ENCODE results near the gene C1GALT1. TPM values are rescaled to one million over a fixed set of nuclear protein-coding genes. Genes with fewer than 3 reads are reported as not detected.
A peak's percentile ranks its signal among the peaks of the same experiment; 100 is the strongest.

C1GALT1 gene
- polyA plus RNA-seq, 3 donors, result 12.5 to 47.7 (median 45.1) TPM

- Histone ChIP-seq H3K4me1 (ENCODE audit: control insufficient read depth in 1 of 2, insufficient read depth in 2 of 2, low read length in 2 of 2) (peaks cover 0 to 13% of the 10 kb centered on the region in 2 donors), H3K9me3 (replicated peaks in 1 of 2; ENCODE audit: control insufficient read depth in 1 of 2, insufficient read depth in 1 of 2, low read length in 2 of 2) (peaks cover 0 to 7% of the 10 kb centered on the region in 2 donors), H3K79me2 (ENCODE audit: insufficient read depth, low read length) (peaks cover 75% of the 10 kb centered on the region), H3K9ac (ENCODE audit: insufficient read depth, low read length, poor library complexity, severe bottlenecking) (no peak overlapping the region), H2AFZ (ENCODE audit: insufficient read depth, low read depth, low read length, poor library complexity, severe bottlenecking) (no peak overlapping the region), H4K20me1 (ENCODE audit: insufficient read depth, low read length) (peaks cover 61% of the 10 kb centered on the region), H3K27me3 (ENCODE audit: control insufficient read depth in 2 of 2, insufficient read depth in 2 of 2, low read length in 2 of 2) (no peaks in the 10 kb centered on the region), H3K4me3 (replicated peaks in 1 of 3; ENCODE audit: low read depth in 2 of 3, low read length in 3 of 3) (no peak overlapping the region), H3K4me2 (replicated peaks; ENCODE audit: extremely low read depth, low read length, poor library complexity, severe bottlenecking) (no peak overlapping the region), H3K36me3 (replicated peaks in 1 of 2; ENCODE audit: control insufficient read depth in 1 of 2, insufficient read depth in 2 of 2, low read length in 2 of 2) (no peaks in the 10 kb centered on the region), H3K27ac (ENCODE audit: low read depth in 1 of 2, low read length in 2 of 2) (no peak overlapping the region)
- TF ChIP-seq CTCF (IDR thresholded peaks at IDR 0.05), result no peak
- intact Hi-C loops (cut with micrococcal nuclease), result no loop called here
- H3K4me3 Mint-ChIP-seq, result no peak overlapping the region
- H3K4me1 Mint-ChIP-seq, result peaks cover 35% of the 10 kb centered on the region
- no CpG with 5 or more reads among the region's 1 CpG for WGBS (ENCODE audit: insufficient coverage)
- no peak for DNase-seq
- peaks cover 7 to 22% (median 12%) of the 10 kb centered on the region in 7 donors for H3K9me3 Mint-ChIP-seq
- no peaks in the 10 kb centered on the region for H3K27me3 Mint-ChIP-seq (ENCODE audit: low read depth in 3 of 3)
- peaks cover 16 to 20% of the 10 kb centered on the region in 2 donors for H3K36me3 Mint-ChIP-seq
- H3K27ac Mint-ChIP-seq, result no peak overlapping the region
These were observed 20.0 kb downstream of the C1GALT1 start for GRCh38 chr7:7202375-7202720.

GRCh38 chr7:7203813-7204575 lies 21.6 kb downstream of the C1GALT1 start:
- H3K4me1 ChIP-seq (ENCODE audit: control insufficient read depth in 1 of 2, insufficient read depth in 2 of 2, low read length in 2 of 2), result peaks cover 0 to 13% of the 10 kb centered on the region in 2 donors
- peaks cover 12 to 22% of the 10 kb centered on the region in 2 donors for H3K36me3 Mint-ChIP-seq
- peak overlapping the region in 4 of 7 donors; percentile 21 to 75 (median 38) for H3K27ac Mint-ChIP-seq
- no CpG with 5 or more reads among the region's 1 CpG for WGBS (ENCODE audit: insufficient coverage)
- no peak for TF ChIP-seq CTCF (IDR thresholded peaks at IDR 0.05)
- intact Hi-C loops (cut with micrococcal nuclease), result no loop called here
- H3K27me3 ChIP-seq (ENCODE audit: control insufficient read depth in 2 of 2, insufficient read depth in 2 of 2, low read length in 2 of 2), result no peaks in the 10 kb centered on the region
- H3K4me3 Mint-ChIP-seq, result no peak overlapping the region
- H2AFZ ChIP-seq (ENCODE audit: insufficient read depth, low read depth, low read length, poor library complexity, severe bottlenecking), result no peak overlapping the region
- H3K4me3 ChIP-seq (replicated peaks in 1 of 3; ENCODE audit: low read depth in 2 of 3, low read length in 3 of 3), result no peak overlapping the region
- peak overlapping the region in 1 of 2 donors; percentile 6 for H3K27ac ChIP-seq (ENCODE audit: low read depth in 1 of 2, low read length in 2 of 2)
- H3K79me2 ChIP-seq (ENCODE audit: insufficient read depth, low read length), result peaks cover 91% of the 10 kb centered on the region
- H3K4me2 ChIP-seq (replicated peaks; ENCODE audit: extremely low read depth, low read length, poor library complexity, severe bottlenecking), result no peak overlapping the region
- no peaks in the 10 kb centered on the region for H3K36me3 ChIP-seq (replicated peaks in 1 of 2; ENCODE audit: control insufficient read depth in 1 of 2, insufficient read depth in 2 of 2, low read length in 2 of 2)
- H4K20me1 ChIP-seq (ENCODE audit: insufficient read depth, low read length), result peaks cover 75% of the 10 kb centered on the region
- peaks cover 7 to 19% (median 12%) of the 10 kb centered on the region in 7 donors for H3K9me3 Mint-ChIP-seq
- no peaks in the 10 kb centered on the region for H3K27me3 Mint-ChIP-seq (ENCODE audit: low read depth in 3 of 3)
- peaks cover 31% of the 10 kb centered on the region for H3K4me1 Mint-ChIP-seq
- no peak overlapping the region for H3K9ac ChIP-seq (ENCODE audit: insufficient read depth, low read length, poor library complexity, severe bottlenecking)
- no peak for DNase-seq
- H3K9me3 ChIP-seq (replicated peaks in 1 of 2; ENCODE audit: control insufficient read depth in 1 of 2, insufficient read depth in 1 of 2, low read length in 2 of 2), result peaks cover 0 to 11% of the 10 kb centered on the region in 2 donors
